Kidney (tissue), 14 donors: ENCODE results near the gene CCDC136. TPM values are rescaled to one million over a fixed set of nuclear protein-coding genes. Genes with fewer than 3 reads are reported as not detected.

Experiments used
- DNase-seq, 5 donors: peaks; one replicate each; pipeline ENCODE4 v3.0.0-alpha.2; 2013 to 2020
- FAIRE-seq: peaks from 2 replicates; lab custom pipeline; 2012; peaks lifted over from hg19 to GRCh38; lab: Jason Lieb, UNC
- H3K27ac ChIP-seq, 2 donors: one replicate each; pipeline ENCODE4 v1.7.0; 2013; ENCODE audit warnings: low read depth in 2 of 2, low read length in 2 of 2, inconsistent platforms in 1 of 2
- H3K27me3 ChIP-seq: one replicate; pipeline ENCODE4 v1.7.1; 2013; ENCODE audit warnings: low read length, inconsistent platforms; ENCODE audit not compliant: control insufficient read depth, insufficient read depth
- H3K36me3 ChIP-seq, 3 donors: one replicate each; pipeline versions ENCODE4 v1.7.0 to v1.7.1; 2013; ENCODE audit warnings: low read length in 3 of 3, control low read depth in 1 of 3, inconsistent platforms in 1 of 3; ENCODE audit not compliant: insufficient read depth in 3 of 3, control insufficient read depth in 2 of 3
- H3K4me1 ChIP-seq, 3 donors: one replicate each; pipeline versions ENCODE4 v1.7.0 to v1.7.1; 2013; ENCODE audit warnings: low read length in 3 of 3, inconsistent platforms in 1 of 3, low read depth in 1 of 3; ENCODE audit not compliant: control insufficient read depth in 2 of 3, insufficient read depth in 2 of 3
- H3K4me3 ChIP-seq, 3 donors: one replicate each; pipeline versions ENCODE4 v1.7.0 to v1.8.1; 2013; ENCODE audit warnings: low read length in 3 of 3, control low read depth in 1 of 3, inconsistent platforms in 1 of 3
- H3K9ac ChIP-seq, 3 donors: one replicate each; pipeline versions ENCODE4 v1.7.0 to v1.7.1; 2013; ENCODE audit warnings: low read length in 3 of 3, control low read depth in 1 of 3, inconsistent platforms in 1 of 3
- H3K9me3 ChIP-seq, 3 donors: one replicate each; pipeline versions ENCODE4 v1.7.0 to v1.7.1; 2013; ENCODE audit warnings: low read length in 3 of 3, control low read depth in 1 of 3, inconsistent platforms in 1 of 3; ENCODE audit not compliant: control insufficient read depth in 2 of 3, insufficient read depth in 1 of 3
- CTCF ChIP-seq: IDR thresholded peaks from 3 replicates; pipeline ENCODE4 v1.5.1; 2012; ENCODE audit warnings: mild to moderate bottlenecking, moderate library complexity, borderline replicate concordance; ENCODE audit not compliant: insufficient read depth; ENCODE audit errors: extremely low read depth
- intact Hi-C: fragments of 100-400 bp; cut with DNase I; formaldehyde crosslinking; loops from one replicate; pipeline ENCODE4 v1.11.1; 2022
- polyA plus RNA-seq: library from polyadenylated mRNA; stranded (reverse); fragments of 350-450 nt; fragmentation: Illumina TruSeq; extraction: RNeasy Lipid Tissue Mini Kit (QIAGEN cat#74804); gene quantifications from one replicate; pipeline ENCODE4 v1.2.3, GENCODE V29; 2014; ENCODE audit warnings: low read depth, low replicate concordance; ENCODE audit not compliant: insufficient read depth
- total RNA-seq: library from RNA; stranded (reverse); fragmentation: NEBNext Ultra II Directional; extraction: Animal tissue kit (Norgen Biotek cat#: 25700); gene quantifications from one replicate; pipeline ENCODE4 v1.2.1, GENCODE V29; 2021
- donor health status: control.
- donor health status: control.
- donor health status: control.
- donor health status: control.
- donor health status: control.
- donor health status: DM: yes; HTN: yes; CAD: no.
- donor health status: Normal renal cell carcinoma (clear cell type).

The CCDC136 gene
- total and polyA plus RNA-seq, 2 donors from 2014 or later = 1.4 to 4.2 TPM

- Histone ChIP-seq H3K9ac (no peak overlapping the region), H3K9me3 (no peaks in the 10 kb centered on the region), H3K36me3 (no peaks in the 10 kb centered on the region), H3K4me1 (no peaks in the 10 kb centered on the region), H3K4me3 (no peak overlapping the region), H3K27me3 (no peaks in the 10 kb centered on the region), H3K27ac (no peak overlapping the region)
- no peak for TF ChIP-seq CTCF
- no peak for DNase-seq
- intact Hi-C loops = no loop called here
- no peak for FAIRE-seq
Observed at GRCh38 chr7:128799451-128799850, 7.7 kb downstream of the CCDC136 start.

- H3K27me3 ChIP-seq = no peaks in the 10 kb centered on the region
- no peaks in the 10 kb centered on the region for H3K9me3 ChIP-seq
- H3K27ac ChIP-seq = no peak overlapping the region
- no peak overlapping the region for H3K9ac ChIP-seq
- no peak overlapping the region for H3K4me3 ChIP-seq
- no peak for DNase-seq
- FAIRE-seq = no peak
- H3K4me1 ChIP-seq = no peaks in the 10 kb centered on the region
- TF ChIP-seq CTCF = no peak
- intact Hi-C loops = no loop called here
- no peaks in the 10 kb centered on the region for H3K36me3 ChIP-seq
Observed at GRCh38 chr7:128800567-128800966, 8.8 kb downstream of the CCDC136 start.

DNA sequence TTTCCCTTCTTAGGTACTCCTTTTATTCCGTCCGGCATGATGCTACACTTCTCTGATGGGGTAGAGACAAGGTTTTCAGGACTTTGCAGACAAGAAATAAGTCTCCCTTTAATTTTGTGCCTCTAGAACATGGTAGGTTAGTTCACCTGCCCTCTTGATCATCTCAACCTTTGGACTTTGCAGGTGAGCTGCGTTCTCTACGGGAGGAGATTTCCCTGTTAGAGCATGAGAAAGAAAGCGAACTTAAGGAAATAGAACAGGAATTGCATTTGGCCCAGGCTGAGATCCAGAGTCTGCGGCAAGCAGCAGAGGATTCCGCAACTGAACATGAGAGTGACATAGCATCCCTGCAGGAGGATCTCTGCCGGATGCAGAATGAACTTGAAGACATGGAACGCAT is 9.2 kb downstream of the CCDC136 start:
- Histone ChIP-seq H3K27ac (no peak overlapping the region), H3K27me3 (no peaks in the 10 kb centered on the region), H3K4me1 (no peaks in the 10 kb centered on the region), H3K36me3 (no peaks in the 10 kb centered on the region), H3K9me3 (no peaks in the 10 kb centered on the region), H3K9ac (no peak overlapping the region), H3K4me3 (no peak overlapping the region)
- DNase-seq (no peak), FAIRE-seq (no peak)
- no peak for TF ChIP-seq CTCF
- intact Hi-C loops = no loop called here
